Naive thymus-derived CD8-positive, alpha-beta T cell (primary cell): Measurements from ENCODE around the gene ABLIM3. TPM values are rescaled to one million over a fixed set of nuclear protein-coding genes. Genes with fewer than 3 reads are reported as not detected.

Experiments used
- ATAC-seq, 2 donors: fragments of 150-1000 bp; cut with Tn5 transposase in 1 of 2; sonication (Bioruptor Pico), chemical (Tn5 transposase) in 1 of 2; 1 replicate in 1 of 2; 2 replicates in 1 of 2; pipeline ENCODE4 v1.10.0; 2021; ENCODE audit warnings: mild to moderate bottlenecking in 2 of 2, moderate library complexity in 2 of 2
- POLR2A ChIA-PET: fragments of 350-600 bp; sonication (Branson Sonifier 250); formaldehyde crosslinking; loops from one replicate; lab custom pipeline; 2021; ENCODE audit warnings: antibody characterized with exemption; lab: Charles Lee
- DNase-seq, 10 donors: peaks; one replicate each; pipeline versions ENCODE4 v3.0.0 to v3.0.0-alpha.2; 2020 to 2022
- H3K27ac Mint-ChIP-seq, 10 donors: one replicate each; pipeline ENCODE4 v1.8.0; 2020 to 2022; ENCODE audit warnings: mild to moderate bottlenecking in 10 of 10, mixed read lengths in 10 of 10, moderate library complexity in 4 of 10, inconsistent platforms in 1 of 10
- H3K27me3 Mint-ChIP-seq, 5 donors: one replicate each; pipeline ENCODE4 v1.8.0; 2021 to 2022; ENCODE audit warnings: mixed read lengths in 5 of 5
- H3K36me3 Mint-ChIP-seq, 3 donors: one replicate each; pipeline ENCODE4 v1.8.0; 2020 to 2022; ENCODE audit warnings: mixed read lengths in 3 of 3, mild to moderate bottlenecking in 2 of 3, inconsistent platforms in 1 of 3
- H3K4me1 Mint-ChIP-seq, 4 donors: one replicate each; pipeline ENCODE4 v1.8.0; 2021 to 2022; ENCODE audit warnings: mixed read lengths in 4 of 4
- H3K4me3 Mint-ChIP-seq, 10 donors: one replicate each; pipeline ENCODE4 v1.8.0; 2020 to 2022; ENCODE audit warnings: mild to moderate bottlenecking in 10 of 10, mixed read lengths in 10 of 10, moderate library complexity in 6 of 10, inconsistent platforms in 1 of 10
- H3K9me3 Mint-ChIP-seq, 9 donors: one replicate each; pipeline ENCODE4 v1.8.0; 2020 to 2022; ENCODE audit warnings: mixed read lengths in 9 of 9, mild to moderate bottlenecking in 3 of 9, inconsistent platforms in 1 of 9, moderate library complexity in 1 of 9
- polyA plus RNA-seq, 3 donors: library from polyadenylated mRNA; unstranded; fragments of 300-500 nt; fragmentation: Illumina TruSeq; gene quantifications; one replicate each; pipeline ENCODE4 v1.2.3, GENCODE V29; 2021
- total RNA-seq, 8 experiments: library from RNA in 2 of 8; stranded (reverse) in 2 of 8; gene quantifications; one replicate each; pipeline ENCODE4 v1.2.3 and lab custom pipeline; 2021 to 2026

The ABLIM3 gene
- total and polyA plus RNA-seq, 5 experiments from 2014 or later = not detected

- Mint-ChIP-seq H3K36me3 (no peaks in the 10 kb centered on the region), H3K9me3 (no peaks in the 10 kb centered on the region), H3K4me3 (no peak overlapping the region), H3K27me3 (no peaks in the 10 kb centered on the region), H3K27ac (peak overlapping the region in 1 of 10 donors; percentile 40), H3K4me1 (peaks cover 0 to 6% (median 0%) of the 10 kb centered on the region in 4 donors)
- DNase-seq (no peak), ATAC-seq (no peak)
- POLR2A ChIA-PET = no interaction called here
Measured at GRCh38 chr5:149221326-149221725, 80.0 kb downstream of the ABLIM3 start.

- DNase-seq (no peak), ATAC-seq (no peak)
- H3K9me3 Mint-ChIP-seq = no peaks in the 10 kb centered on the region
- POLR2A ChIA-PET = interaction anchor here (0.6 kb wide), 1 partner anchor 27 kb away, joined by 4 read pairs; no protein-coding TSS in a partner anchor
- no peak overlapping the region for H3K4me3 Mint-ChIP-seq
- no peaks in the 10 kb centered on the region for H3K36me3 Mint-ChIP-seq
- H3K27me3 Mint-ChIP-seq = no peaks in the 10 kb centered on the region
- peaks cover 0 to 6% (median 0%) of the 10 kb centered on the region in 4 donors for H3K4me1 Mint-ChIP-seq
- H3K27ac Mint-ChIP-seq = no peak overlapping the region
Measured at GRCh38 chr5:149221731-149222342, 80.5 kb downstream of the ABLIM3 start.

GRCh38 chr5:149223081-149223848, 82.0 kb downstream of the ABLIM3 start:
- H3K4me1 Mint-ChIP-seq = peaks cover 0 to 2% (median 0%) of the 10 kb centered on the region in 4 donors
- no peaks in the 10 kb centered on the region for H3K27me3 Mint-ChIP-seq
- no peak for ATAC-seq
- no peak overlapping the region for H3K4me3 Mint-ChIP-seq
- H3K9me3 Mint-ChIP-seq = no peaks in the 10 kb centered on the region
- POLR2A ChIA-PET = interaction anchor here (0.9 kb wide), 1 partner anchor 13 kb away, joined by 3 read pairs; no protein-coding TSS in a partner anchor
- H3K27ac Mint-ChIP-seq = peak overlapping the region in 1 of 10 donors; percentile 40
- DNase-seq = no peak
- H3K36me3 Mint-ChIP-seq = no peaks in the 10 kb centered on the region

- H3K9me3 Mint-ChIP-seq = no peaks in the 10 kb centered on the region
- POLR2A ChIA-PET = interaction anchor here (0.9 kb wide), 1 partner anchor 12 kb away, joined by 3 read pairs; no protein-coding TSS in a partner anchor
- no peak overlapping the region for H3K4me3 Mint-ChIP-seq
- ATAC-seq = no peak
- peak overlapping the region in 3 of 10 donors; percentile 18 to 72 (median 53) for H3K27ac Mint-ChIP-seq
- DNase-seq = no peak
- H3K4me1 Mint-ChIP-seq = peaks cover 0 to 4% (median 2%) of the 10 kb centered on the region in 4 donors
- H3K27me3 Mint-ChIP-seq = no peaks in the 10 kb centered on the region
- no peaks in the 10 kb centered on the region for H3K36me3 Mint-ChIP-seq
Measured at GRCh38 chr5:149224282-149224681, 83.0 kb downstream of the ABLIM3 start.

GRCh38 chr5:149227168-149227826, 86.0 kb downstream of the ABLIM3 start:
- Mint-ChIP-seq H3K27ac (no peak overlapping the region), H3K4me3 (no peak overlapping the region), H3K27me3 (peaks cover 0 to 3% (median 0%) of the 10 kb centered on the region in 5 donors), H3K36me3 (no peaks in the 10 kb centered on the region), H3K4me1 (peaks cover 0 to 4% (median 2%) of the 10 kb centered on the region in 4 donors), H3K9me3 (no peaks in the 10 kb centered on the region)
- DNase-seq (no peak), ATAC-seq (no peak)
- POLR2A ChIA-PET = interaction anchor here (0.9 to 1.7 kb wide), 2 partner anchors 13 kb away, joined by 3 to 4 read pairs; no protein-coding TSS in a partner anchor

GRCh38 chr5:149228618-149229297, 87.5 kb downstream of the ABLIM3 start:
- POLR2A ChIA-PET = interaction anchor here (1.7 kb wide), 1 partner anchor 11 kb away, joined by 4 read pairs; no protein-coding TSS in a partner anchor
- H3K4me3 Mint-ChIP-seq = no peak overlapping the region
- H3K9me3 Mint-ChIP-seq = no peaks in the 10 kb centered on the region
- peaks cover 0 to 7% (median 3%) of the 10 kb centered on the region in 5 donors for H3K27me3 Mint-ChIP-seq
- peaks cover 2 to 9% (median 6%) of the 10 kb centered on the region in 4 donors for H3K4me1 Mint-ChIP-seq
- DNase-seq (no peak), ATAC-seq (no peak)
- no peaks in the 10 kb centered on the region for H3K36me3 Mint-ChIP-seq
- peak overlapping the region in 1 of 10 donors; percentile 50 for H3K27ac Mint-ChIP-seq

GRCh38 chr5:149229298-149229937, 88.1 kb downstream of the ABLIM3 start:
- Mint-ChIP-seq H3K9me3 (no peaks in the 10 kb centered on the region), H3K27ac (no peak overlapping the region), H3K4me3 (no peak overlapping the region), H3K4me1 (peaks cover 3 to 9% (median 6%) of the 10 kb centered on the region in 4 donors), H3K36me3 (no peaks in the 10 kb centered on the region), H3K27me3 (peaks cover 0 to 7% (median 3%) of the 10 kb centered on the region in 5 donors)
- DNase-seq (no peak), ATAC-seq (no peak)
- POLR2A ChIA-PET = interaction anchor here (1.0 to 1.7 kb wide), 2 partner anchors 11 kb away, joined by 4 read pairs; no protein-coding TSS in a partner anchor

- Mint-ChIP-seq H3K27ac (peak overlapping the region in 2 of 10 donors; percentile 4 to 39), H3K36me3 (no peaks in the 10 kb centered on the region), H3K4me3 (no peak overlapping the region), H3K9me3 (peaks cover 0 to 1% (median 0%) of the 10 kb centered on the region in 9 donors), H3K27me3 (peaks cover 0 to 7% (median 2%) of the 10 kb centered on the region in 5 donors), H3K4me1 (peaks cover 23 to 43% (median 32%) of the 10 kb centered on the region in 4 donors)
- ATAC-seq (no peak), DNase-seq (no peak)
- POLR2A ChIA-PET = interaction anchor here (1.2 kb wide), 1 partner anchor 12 kb away, joined by 3 read pairs; no protein-coding TSS in a partner anchor
Measured at GRCh38 chr5:149235841-149236240, 94.5 kb downstream of the ABLIM3 start.

GRCh38 chr5:149237662-149238061, 96.4 kb downstream of the ABLIM3 start:
- ATAC-seq (no peak), DNase-seq (no peak)
- peak overlapping the region in 6 of 10 donors; percentile 7 to 91 (median 76) for H3K27ac Mint-ChIP-seq
- H3K27me3 Mint-ChIP-seq = peaks cover 0 to 7% (median 2%) of the 10 kb centered on the region in 5 donors
- H3K4me1 Mint-ChIP-seq = peaks cover 28 to 61% (median 48%) of the 10 kb centered on the region in 4 donors
- no peak overlapping the region for H3K4me3 Mint-ChIP-seq
- peaks cover 0 to 10% (median 0%) of the 10 kb centered on the region in 9 donors for H3K9me3 Mint-ChIP-seq
- POLR2A ChIA-PET = no interaction called here
- H3K36me3 Mint-ChIP-seq = peaks cover 0 to 3% (median 0%) of the 10 kb centered on the region in 3 donors

- no peak for ATAC-seq
- Mint-ChIP-seq H3K36me3 (peaks cover 0 to 3% (median 0%) of the 10 kb centered on the region in 3 donors), H3K4me3 (peak overlapping the region in 1 of 10 donors; percentile 35), H3K4me1 (peaks cover 27 to 67% (median 55%) of the 10 kb centered on the region in 4 donors), H3K27ac (peak overlapping the region; percentile 7 to 94 (median 66)), H3K27me3 (peaks cover 0 to 2% (median 0%) of the 10 kb centered on the region in 5 donors), H3K9me3 (peaks cover 0 to 10% (median 0%) of the 10 kb centered on the region in 9 donors)
- no peak for DNase-seq
- POLR2A ChIA-PET = interaction anchor here (2.1 kb wide), 1 partner anchor 97 kb away, joined by 6 read pairs; the partner anchor contains the start of gene ABLIM3
Measured at GRCh38 chr5:149238540-149238939, 97.2 kb downstream of the ABLIM3 start.

GRCh38 chr5:149239917-149240316, 98.6 kb downstream of the ABLIM3 start:
- Mint-ChIP-seq H3K36me3 (peaks cover 0 to 3% (median 0%) of the 10 kb centered on the region in 3 donors), H3K4me3 (peak overlapping the region in 8 of 10 donors; percentile 52 to 90 (median 66)), H3K27me3 (peaks cover 0 to 2% (median 0%) of the 10 kb centered on the region in 5 donors), H3K27ac (peak overlapping the region; percentile 71 to 97 (median 90)), H3K9me3 (peaks cover 0 to 10% (median 0%) of the 10 kb centered on the region in 9 donors), H3K4me1 (peaks cover 27 to 70% (median 54%) of the 10 kb centered on the region in 4 donors)
- DNase-seq = no peak
- POLR2A ChIA-PET = interaction anchor here (0.7 to 2.1 kb wide), 11 partner anchors 10 to 312 kb away, joined by 3 to 6 read pairs (median 4); partner anchors contain the start of genes ABLIM3 and CSNK1A1
- peak in 1 of 2 donors; percentile 19 for ATAC-seq
